ENCODE measurements around the gene CNTF. TPM values are rescaled to one million over a fixed set of nuclear protein-coding genes. Genes with fewer than 3 reads are reported as not detected.

The CNTF gene
- total RNA-seq, 2 donors from 2014 or later, result 3.8 to 4.3 TPM

GRCh38 chr11:58617976-58618557, 4.4 kb upstream of the CNTF start:
- Mint-ChIP-seq H3K27me3 (no peaks in the 10 kb centered on the region), H3K36me3 (ENCODE audit: low read depth) (peaks cover 15% of the 10 kb centered on the region), H3K4me3 (no peak overlapping the region), H3K4me1 (peaks cover 7% of the 10 kb centered on the region), H3K27ac (peak overlapping the region; percentile 83)
- DNase-seq (no peak), ATAC-seq (no peak)
- no peaks in the 10 kb centered on the region for H3K9me3 ChIP-seq (ENCODE audit: control insufficient read depth, low read length, poor library complexity, severe bottlenecking)

GRCh38 chr11:58621586-58622262, 741 bp upstream of the CNTF start:
- Mint-ChIP-seq H3K27me3 (no peaks in the 10 kb centered on the region), H3K4me1 (peaks cover 10% of the 10 kb centered on the region), H3K4me3 (no peak overlapping the region), H3K27ac (peak overlapping the region; percentile 72), H3K36me3 (ENCODE audit: low read depth) (peaks cover 10% of the 10 kb centered on the region)
- ATAC-seq (no peak), DNase-seq (no peak)
- no peaks in the 10 kb centered on the region for H3K9me3 ChIP-seq (ENCODE audit: control insufficient read depth, low read length, poor library complexity, severe bottlenecking)

- Mint-ChIP-seq H3K4me1 (peaks cover 6% of the 10 kb centered on the region), H3K27me3 (no peaks in the 10 kb centered on the region), H3K27ac (no peak overlapping the region), H3K4me3 (no peak overlapping the region), H3K36me3 (ENCODE audit: low read depth) (peaks cover 8% of the 10 kb centered on the region)
- DNase-seq, result no peak
- no peak for ATAC-seq
- H3K9me3 ChIP-seq (ENCODE audit: control insufficient read depth, low read length, poor library complexity, severe bottlenecking), result no peaks in the 10 kb centered on the region
Observed at GRCh38 chr11:58625086-58625485, 2.6 kb downstream of the CNTF start.

GRCh38 chr11:58625826-58626460, 3.5 kb downstream of the CNTF start:
- peaks cover 6% of the 10 kb centered on the region for H3K36me3 Mint-ChIP-seq (ENCODE audit: low read depth)
- ATAC-seq (no peak), DNase-seq (no peak)
- no peaks in the 10 kb centered on the region for H3K27me3 Mint-ChIP-seq
- no peak overlapping the region for H3K4me3 Mint-ChIP-seq
- peaks cover 4% of the 10 kb centered on the region for H3K4me1 Mint-ChIP-seq
- H3K27ac Mint-ChIP-seq, result no peak overlapping the region
- H3K9me3 ChIP-seq (ENCODE audit: control insufficient read depth, low read length, poor library complexity, severe bottlenecking), result no peaks in the 10 kb centered on the region

- Mint-ChIP-seq H3K4me1 (peaks cover 8% of the 10 kb centered on the region), H3K27me3 (no peaks in the 10 kb centered on the region), H3K4me3 (no peak overlapping the region), H3K36me3 (ENCODE audit: low read depth) (peaks cover 12% of the 10 kb centered on the region), H3K27ac (peak overlapping the region; percentile 66)
- no peaks in the 10 kb centered on the region for H3K9me3 ChIP-seq (ENCODE audit: control insufficient read depth, low read length, poor library complexity, severe bottlenecking)
- ATAC-seq (no peak), DNase-seq (no peak)
Observed at GRCh38 chr11:58626934-58627483, 4.5 kb downstream of the CNTF start.

- DNase-seq (no peak), ATAC-seq (no peak)
- Mint-ChIP-seq H3K4me3 (no peak overlapping the region), H3K27me3 (no peaks in the 10 kb centered on the region), H3K4me1 (peaks cover 9% of the 10 kb centered on the region), H3K27ac (peak overlapping the region; percentile 66), H3K36me3 (ENCODE audit: low read depth) (peaks cover 7% of the 10 kb centered on the region)
- no peaks in the 10 kb centered on the region for H3K9me3 ChIP-seq (ENCODE audit: control insufficient read depth, low read length, poor library complexity, severe bottlenecking)
Observed at GRCh38 chr11:58628446-58628845, 6.0 kb downstream of the CNTF start.

GRCh38 chr11:58629857-58630256, 7.4 kb downstream of the CNTF start:
- DNase-seq (no peak), ATAC-seq (peak; percentile 48)
- H3K4me3 Mint-ChIP-seq, result no peak overlapping the region
- H3K27me3 Mint-ChIP-seq, result no peaks in the 10 kb centered on the region
- H3K27ac Mint-ChIP-seq, result no peak overlapping the region
- H3K9me3 ChIP-seq (ENCODE audit: control insufficient read depth, low read length, poor library complexity, severe bottlenecking), result no peaks in the 10 kb centered on the region
- peaks cover 5% of the 10 kb centered on the region for H3K36me3 Mint-ChIP-seq (ENCODE audit: low read depth)
- H3K4me1 Mint-ChIP-seq, result peaks cover 7% of the 10 kb centered on the region

GRCh38 chr11:58631378-58631777, 8.9 kb downstream of the CNTF start:
- peak overlapping the region; percentile 39 for H3K27ac Mint-ChIP-seq
- no peak overlapping the region for H3K4me3 Mint-ChIP-seq
- peaks cover 5% of the 10 kb centered on the region for H3K36me3 Mint-ChIP-seq (ENCODE audit: low read depth)
- H3K4me1 Mint-ChIP-seq, result peaks cover 7% of the 10 kb centered on the region
- ATAC-seq (no peak), DNase-seq (no peak)
- no peaks in the 10 kb centered on the region for H3K9me3 ChIP-seq (ENCODE audit: control insufficient read depth, low read length, poor library complexity, severe bottlenecking)
- H3K27me3 Mint-ChIP-seq, result no peaks in the 10 kb centered on the region

GRCh38 chr11:58632510-58632909, 10.0 kb downstream of the CNTF start:
- no peaks in the 10 kb centered on the region for H3K9me3 ChIP-seq (ENCODE audit: control insufficient read depth, low read length, poor library complexity, severe bottlenecking)
- H3K27ac Mint-ChIP-seq, result no peak overlapping the region
- peaks cover 7% of the 10 kb centered on the region for H3K36me3 Mint-ChIP-seq (ENCODE audit: low read depth)
- DNase-seq (no peak), ATAC-seq (no peak)
- no peak overlapping the region for H3K4me3 Mint-ChIP-seq
- no peaks in the 10 kb centered on the region for H3K27me3 Mint-ChIP-seq
- peaks cover 8% of the 10 kb centered on the region for H3K4me1 Mint-ChIP-seq

GRCh38 chr11:58636587-58636986, 14.1 kb downstream of the CNTF start:
- Mint-ChIP-seq H3K27ac (no peak overlapping the region), H3K27me3 (no peaks in the 10 kb centered on the region), H3K36me3 (ENCODE audit: low read depth) (peaks cover 4% of the 10 kb centered on the region), H3K4me3 (no peak overlapping the region), H3K4me1 (peaks cover 28% of the 10 kb centered on the region)
- H3K9me3 ChIP-seq (ENCODE audit: control insufficient read depth, low read length, poor library complexity, severe bottlenecking), result no peaks in the 10 kb centered on the region
- DNase-seq, result no peak
- ATAC-seq, result no peak

GRCh38 chr11:58637371-58637770, 14.9 kb downstream of the CNTF start:
- ATAC-seq (no peak), DNase-seq (no peak)
- Mint-ChIP-seq H3K27me3 (no peaks in the 10 kb centered on the region), H3K4me1 (peaks cover 24% of the 10 kb centered on the region), H3K27ac (no peak overlapping the region), H3K4me3 (no peak overlapping the region), H3K36me3 (ENCODE audit: low read depth) (peaks cover 2% of the 10 kb centered on the region)
- H3K9me3 ChIP-seq (ENCODE audit: control insufficient read depth, low read length, poor library complexity, severe bottlenecking), result no peaks in the 10 kb centered on the region

GRCh38 chr11:58639103-58639502, 16.6 kb downstream of the CNTF start:
- H3K4me3 Mint-ChIP-seq, result no peak overlapping the region

GRCh38 chr11:58639669-58640068, 17.2 kb downstream of the CNTF start:
- Mint-ChIP-seq H3K4me1 (peaks cover 25% of the 10 kb centered on the region), H3K27me3 (no peaks in the 10 kb centered on the region), H3K36me3 (ENCODE audit: low read depth) (peaks cover 2% of the 10 kb centered on the region), H3K4me3 (no peak overlapping the region), H3K27ac (peak overlapping the region; percentile 19)
- ATAC-seq, result no peak
- no peaks in the 10 kb centered on the region for H3K9me3 ChIP-seq (ENCODE audit: control insufficient read depth, low read length, poor library complexity, severe bottlenecking)
- DNase-seq, result no peak

More at GRCh38 chr11:58639103-58639502, 16.6 kb downstream of the CNTF start:
- Mint-ChIP-seq H3K27ac (no peak overlapping the region), H3K36me3 (ENCODE audit: low read depth) (peaks cover 2% of the 10 kb centered on the region), H3K27me3 (no peaks in the 10 kb centered on the region), H3K4me1 (peaks cover 25% of the 10 kb centered on the region)
- no peaks in the 10 kb centered on the region for H3K9me3 ChIP-seq (ENCODE audit: control insufficient read depth, low read length, poor library complexity, severe bottlenecking)
- ATAC-seq (no peak), DNase-seq (no peak)

All from T-helper 17 cell (primary cell).